Uterus (tissue), 4 donors: ENCODE data around the gene ACTMAP. TPM values are rescaled to one million over a fixed set of nuclear protein-coding genes. Genes with fewer than 3 reads are reported as not detected.

Experiments
- DNase-seq, 2 donors: peaks; one replicate each; pipeline ENCODE4 v3.0.0-alpha.2; 2019 to 2020
- H3K27ac ChIP-seq, 2 donors: fragments of 200-600 bp; sonication (generic); 1 replicate in 1 of 2; 2 replicates in 1 of 2; pipeline ENCODE4 v1.5.1; 2016 to 2018
- H3K27me3 ChIP-seq, 2 donors: fragments of 200-600 bp; sonication (generic); one replicate each; pipeline ENCODE4 v1.5.1; 2018 to 2019; ENCODE audit warnings: control low read depth in 1 of 2
- H3K36me3 ChIP-seq, 2 donors: fragments of 200-600 bp; sonication (generic); one replicate each; pipeline ENCODE4 v1.5.1; 2019; ENCODE audit warnings: control low read depth in 1 of 2
- H3K4me1 ChIP-seq, 2 donors: fragments of 200-600 bp; sonication (generic); one replicate each; pipeline ENCODE4 v1.5.1; 2018 to 2019; ENCODE audit warnings: control low read depth in 1 of 2
- H3K4me3 ChIP-seq, 2 donors: fragments of 200-600 bp; sonication (generic); 1 replicate in 1 of 2; 2 replicates in 1 of 2; pipeline ENCODE4 v1.5.1; 2018 to 2019; ENCODE audit warnings: mild to moderate bottlenecking in 1 of 2
- H3K9me3 ChIP-seq, 2 donors: fragments of 200-600 bp; sonication (generic); one replicate each; pipeline ENCODE4 v1.5.1; 2019; ENCODE audit warnings: control low read depth in 1 of 2
- CTCF ChIP-seq, 4 experiments: fragments of 200-600 bp in 2 of 4; fragments of 450-650 bp in 2 of 4; sonication (generic) in 2 of 4; IDR thresholded peaks; one replicate each; pipeline ENCODE4 v1.5.1; 2016 to 2019; ENCODE audit warnings: antibody characterized with exemption in 4 of 4, mild to moderate bottlenecking in 2 of 4, moderate library complexity in 1 of 4
- POLR2A ChIP-seq, 2 donors: fragments of 450-650 bp; IDR thresholded peaks; one replicate each; pipeline ENCODE4 v1.6.1; 2016; ENCODE audit warnings: antibody characterized with exemption in 2 of 2, mild to moderate bottlenecking in 1 of 2, moderate library complexity in 1 of 2
- intact Hi-C: fragments of 100-400 bp; cut with DNase I; formaldehyde crosslinking; loops from one replicate; pipeline ENCODE4 v1.15.1; 2023; ENCODE audit warnings: low total_unique reads
- total RNA-seq, 4 donors: library from RNA; depleted of rRNA in 3 of 4; stranded (reverse); fragments of >200 nt in 3 of 4; gene quantifications; one replicate each; pipeline versions ENCODE4 v1.1.0 to v1.2.4, GENCODE V29; 2014 to 2023
- donor health status: DM: yes; HTN: yes; CAD: no.

The ACTMAP gene
- total RNA-seq = 1 to 10 TPM in 1 of 4 donors, under 1 TPM in 1, not detected in 2; 0.48 to 6.1 TPM

GRCh38 chr19:40750058-40750873 is at the start of gene ACTMAP:
ACTMAP (minus strand) TSS chr19:40750477; CDS start chr19:40749803, 674 bp downstream.
- intact Hi-C loops = no loop called here

GRCh38 chr19:40799558-40800338 is 49.5 kb upstream of the ACTMAP start:
- peak in 1 of 2 donors; percentile 64 for DNase-seq
- no peaks in the 10 kb centered on the region for H3K36me3 ChIP-seq
- peak overlapping the region; percentile 82 to 95 for H3K4me3 ChIP-seq
- H3K27ac ChIP-seq = peak overlapping the region; percentile 94 to 97
- H3K27me3 ChIP-seq = no peaks in the 10 kb centered on the region
- intact Hi-C loops = no loop called here
- H3K4me1 ChIP-seq = peaks cover 5 to 38% of the 10 kb centered on the region in 2 donors
- TF ChIP-seq POLR2A (IDR thresholded peaks at IDR 0.05) (peak in 1 of 2 donors; percentile 6), CTCF (IDR thresholded peaks at IDR 0.05) (no peak)
- H3K9me3 ChIP-seq = no peaks in the 10 kb centered on the region

More at GRCh38 chr19:40750058-40750873, at the start of gene ACTMAP:
- peak; percentile 99 to 100 for DNase-seq
- peaks cover 0 to 3% of the 10 kb centered on the region in 2 donors for H3K4me1 ChIP-seq
- TF ChIP-seq CTCF (IDR thresholded peaks at IDR 0.05) (peak in 1 of 4 experiments; percentile 19), POLR2A (IDR thresholded peaks at IDR 0.05) (peak; percentile 73 to 89)
- H3K9me3 ChIP-seq = no peaks in the 10 kb centered on the region
- H3K27me3 ChIP-seq = no peaks in the 10 kb centered on the region
- H3K36me3 ChIP-seq = no peaks in the 10 kb centered on the region
- peak within 1 kb of the TSS; percentile 84 to 90 for H3K4me3 ChIP-seq
- peak within 1 kb of the TSS; percentile 94 to 96 for H3K27ac ChIP-seq

- peak within 1 kb of the TSS; percentile 82 to 95 for H3K4me3 ChIP-seq
- H3K9me3 ChIP-seq = no peaks in the 10 kb centered on the region
- H3K4me1 ChIP-seq = peaks cover 0 to 38% of the 10 kb centered on the region in 2 donors
- TF ChIP-seq POLR2A (IDR thresholded peaks at IDR 0.05) (peak; percentile 60 to 83), CTCF (IDR thresholded peaks at IDR 0.05) (peak in 1 of 4 experiments; percentile 6)
- intact Hi-C loops = no loop called here
- no peaks in the 10 kb centered on the region for H3K36me3 ChIP-seq
- peak; percentile 100 for DNase-seq
- H3K27ac ChIP-seq = peak within 1 kb of the TSS; percentile 94 to 97
- H3K27me3 ChIP-seq = no peaks in the 10 kb centered on the region
Observed at GRCh38 chr19:40798683-40799557, 48.6 kb upstream of the ACTMAP start, which contains the start of gene EGLN2. EGLN2 (plus strand) TSS chr19:40799191; CDS start chr19:40800573, 1,382 bp downstream.

- intact Hi-C loops = no loop called here
- H3K27me3 ChIP-seq = no peaks in the 10 kb centered on the region
- no peaks in the 10 kb centered on the region for H3K36me3 ChIP-seq
- TF ChIP-seq POLR2A (IDR thresholded peaks at IDR 0.05) (peak in 1 of 2 donors; percentile 6), CTCF (IDR thresholded peaks at IDR 0.05) (peak; percentile 34 to 62 (median 51))
- H3K9me3 ChIP-seq = no peaks in the 10 kb centered on the region
- peak overlapping the region; percentile 94 to 97 for H3K27ac ChIP-seq
- peak; percentile 62 to 63 for DNase-seq
- peaks cover 0 to 34% of the 10 kb centered on the region in 2 donors for H3K4me1 ChIP-seq
- H3K4me3 ChIP-seq = peak overlapping the region; percentile 42 to 47
Observed at GRCh38 chr19:40797963-40798682, 47.8 kb upstream of the ACTMAP start.
